ENCODE data around the gene DHRS7B. TPM values are rescaled to one million over a fixed set of nuclear protein-coding genes. Genes with fewer than 3 reads are reported as not detected.

The DHRS7B gene
- polyA plus RNA-seq, 1 donor from 2014 or later: 35.8 TPM

DNA sequence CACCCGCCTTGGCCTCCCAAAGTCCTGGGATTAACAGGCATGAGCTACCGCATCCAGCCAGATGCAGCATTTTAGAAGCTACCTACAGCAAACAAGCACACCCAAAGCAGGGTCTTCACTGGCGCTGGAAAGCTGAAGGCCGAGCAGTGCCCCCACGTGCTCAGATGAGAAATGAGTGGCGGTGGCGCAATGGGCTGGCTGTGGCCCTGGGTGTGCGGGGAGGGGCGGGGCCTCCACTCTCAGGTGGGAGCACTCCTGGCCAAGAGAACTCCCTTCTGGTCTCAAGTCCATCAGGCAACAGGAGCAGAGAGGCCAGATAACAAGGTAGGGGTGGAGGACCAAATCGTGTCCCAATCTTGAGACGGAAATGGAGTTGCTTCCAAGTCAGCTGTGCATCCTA lies 75.1 kb downstream of the DHRS7B start:
- no peaks in the 10 kb centered on the region for H4K20me1 ChIP-seq (ENCODE audit: insufficient read depth)
- H3K27me3 ChIP-seq (ENCODE audit: insufficient read depth, low read depth, low read length): no peaks in the 10 kb centered on the region
- TF ChIP-seq, protein P1, sequence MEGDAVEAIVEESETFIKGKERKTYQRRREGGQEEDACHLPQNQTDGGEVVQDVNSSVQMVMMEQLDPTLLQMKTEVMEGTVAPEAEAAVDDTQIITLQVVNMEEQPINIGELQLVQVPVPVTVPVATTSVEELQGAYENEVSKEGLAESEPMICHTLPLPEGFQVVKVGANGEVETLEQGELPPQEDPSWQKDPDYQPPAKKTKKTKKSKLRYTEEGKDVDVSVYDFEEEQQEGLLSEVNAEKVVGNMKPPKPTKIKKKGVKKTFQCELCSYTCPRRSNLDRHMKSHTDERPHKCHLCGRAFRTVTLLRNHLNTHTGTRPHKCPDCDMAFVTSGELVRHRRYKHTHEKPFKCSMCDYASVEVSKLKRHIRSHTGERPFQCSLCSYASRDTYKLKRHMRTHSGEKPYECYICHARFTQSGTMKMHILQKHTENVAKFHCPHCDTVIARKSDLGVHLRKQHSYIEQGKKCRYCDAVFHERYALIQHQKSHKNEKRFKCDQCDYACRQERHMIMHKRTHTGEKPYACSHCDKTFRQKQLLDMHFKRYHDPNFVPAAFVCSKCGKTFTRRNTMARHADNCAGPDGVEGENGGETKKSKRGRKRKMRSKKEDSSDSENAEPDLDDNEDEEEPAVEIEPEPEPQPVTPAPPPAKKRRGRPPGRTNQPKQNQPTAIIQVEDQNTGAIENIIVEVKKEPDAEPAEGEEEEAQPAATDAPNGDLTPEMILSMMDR (IDR thresholded peaks at IDR 0.05; ENCODE audit: poor library complexity, severe bottlenecking): no peak
- TF ChIP-seq EP300 (conservative IDR thresholded peaks at IDR 0.05; ENCODE audit: poor library complexity, severe bottlenecking): no peak
- no peak for TF ChIP-seq RAD21 (conservative IDR thresholded peaks at IDR 0.05)
- no peak for TF ChIP-seq POLR2AphosphoS5 (IDR thresholded peaks at IDR 0.05)
- no peak for TF ChIP-seq EZH2 (IDR thresholded peaks at IDR 0.05; ENCODE audit: borderline replicate concordance, insufficient read depth, low read length, poor library complexity, severe bottlenecking)
- no peak for TF ChIP-seq MXI1 (conservative IDR thresholded peaks at IDR 0.05; ENCODE audit: poor library complexity, severe bottlenecking)
- TF ChIP-seq, protein P2, sequence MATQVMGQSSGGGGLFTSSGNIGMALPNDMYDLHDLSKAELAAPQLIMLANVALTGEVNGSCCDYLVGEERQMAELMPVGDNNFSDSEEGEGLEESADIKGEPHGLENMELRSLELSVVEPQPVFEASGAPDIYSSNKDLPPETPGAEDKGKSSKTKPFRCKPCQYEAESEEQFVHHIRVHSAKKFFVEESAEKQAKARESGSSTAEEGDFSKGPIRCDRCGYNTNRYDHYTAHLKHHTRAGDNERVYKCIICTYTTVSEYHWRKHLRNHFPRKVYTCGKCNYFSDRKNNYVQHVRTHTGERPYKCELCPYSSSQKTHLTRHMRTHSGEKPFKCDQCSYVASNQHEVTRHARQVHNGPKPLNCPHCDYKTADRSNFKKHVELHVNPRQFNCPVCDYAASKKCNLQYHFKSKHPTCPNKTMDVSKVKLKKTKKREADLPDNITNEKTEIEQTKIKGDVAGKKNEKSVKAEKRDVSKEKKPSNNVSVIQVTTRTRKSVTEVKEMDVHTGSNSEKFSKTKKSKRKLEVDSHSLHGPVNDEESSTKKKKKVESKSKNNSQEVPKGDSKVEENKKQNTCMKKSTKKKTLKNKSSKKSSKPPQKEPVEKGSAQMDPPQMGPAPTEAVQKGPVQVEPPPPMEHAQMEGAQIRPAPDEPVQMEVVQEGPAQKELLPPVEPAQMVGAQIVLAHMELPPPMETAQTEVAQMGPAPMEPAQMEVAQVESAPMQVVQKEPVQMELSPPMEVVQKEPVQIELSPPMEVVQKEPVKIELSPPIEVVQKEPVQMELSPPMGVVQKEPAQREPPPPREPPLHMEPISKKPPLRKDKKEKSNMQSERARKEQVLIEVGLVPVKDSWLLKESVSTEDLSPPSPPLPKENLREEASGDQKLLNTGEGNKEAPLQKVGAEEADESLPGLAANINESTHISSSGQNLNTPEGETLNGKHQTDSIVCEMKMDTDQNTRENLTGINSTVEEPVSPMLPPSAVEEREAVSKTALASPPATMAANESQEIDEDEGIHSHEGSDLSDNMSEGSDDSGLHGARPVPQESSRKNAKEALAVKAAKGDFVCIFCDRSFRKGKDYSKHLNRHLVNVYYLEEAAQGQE (IDR thresholded peaks at IDR 0.05; ENCODE audit: borderline replicate concordance): no peak
- TF ChIP-seq TAF1 (IDR thresholded peaks at IDR 0.05; ENCODE audit: low read depth): no peak
- TF ChIP-seq SMC3 (conservative IDR thresholded peaks at IDR 0.05; ENCODE audit: poor library complexity): no peak
- no peak overlapping the region for H3K27ac ChIP-seq (ENCODE audit: low read length)
- no peak overlapping the region for H3K4me3 ChIP-seq (ENCODE audit: low read length)
- no peaks in the 10 kb centered on the region for H3K9me2 ChIP-seq (ENCODE audit: insufficient read depth, low read length)
- no peak overlapping the region for H3K9ac ChIP-seq (ENCODE audit: low read length)
- no peaks in the 10 kb centered on the region for H3K9me3 ChIP-seq (ENCODE audit: low read length)
- H3K4me2 ChIP-seq (ENCODE audit: low read length): no peak overlapping the region
- H3K79me2 ChIP-seq (replicated peaks; ENCODE audit: insufficient read depth, low read length): peaks cover 46% of the 10 kb centered on the region
- H3F3A ChIP-seq (ENCODE audit: insufficient read depth, low read length, poor library complexity, severe bottlenecking): no peaks in the 10 kb centered on the region
- H3K36me3 ChIP-seq (ENCODE audit: insufficient read depth, low read length): no peaks in the 10 kb centered on the region
- no peak overlapping the region for H2AFZ ChIP-seq (ENCODE audit: low read depth, low read length)

DNA sequence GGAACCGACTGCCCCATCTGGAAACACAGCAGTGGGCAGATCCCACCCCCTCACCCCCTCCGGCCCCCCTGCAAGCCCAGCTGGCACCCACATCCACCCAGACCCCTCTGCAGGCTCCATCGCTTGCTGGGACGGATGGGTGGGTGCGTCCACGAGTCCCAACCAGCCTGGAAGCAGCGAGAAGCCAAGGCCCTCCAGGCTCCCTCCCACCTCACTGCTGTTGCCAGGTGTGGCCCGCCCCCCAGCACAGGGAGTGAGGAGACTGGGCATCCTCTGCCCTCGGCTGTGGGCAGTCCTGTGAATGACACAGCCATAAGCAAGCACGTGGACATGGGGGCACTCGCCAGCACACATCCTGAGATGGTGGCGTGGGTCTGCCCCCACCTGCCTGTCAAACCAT lies 75.7 kb downstream of the DHRS7B start:
- H3K4me3 ChIP-seq (ENCODE audit: low read length): no peak overlapping the region
- no peaks in the 10 kb centered on the region for H3K36me3 ChIP-seq (ENCODE audit: insufficient read depth, low read length)
- H3K9ac ChIP-seq (ENCODE audit: low read length): no peak overlapping the region
- H3K27ac ChIP-seq (ENCODE audit: low read length): no peak overlapping the region
- H3K9me2 ChIP-seq (ENCODE audit: insufficient read depth, low read length): no peaks in the 10 kb centered on the region
- peaks cover 52% of the 10 kb centered on the region for H3K79me2 ChIP-seq (replicated peaks; ENCODE audit: insufficient read depth, low read length)
- no peak overlapping the region for H3K4me2 ChIP-seq (ENCODE audit: low read length)
- no peaks in the 10 kb centered on the region for H3K27me3 ChIP-seq (ENCODE audit: insufficient read depth, low read depth, low read length)
- no peaks in the 10 kb centered on the region for H3F3A ChIP-seq (ENCODE audit: insufficient read depth, low read length, poor library complexity, severe bottlenecking)
- no peaks in the 10 kb centered on the region for H4K20me1 ChIP-seq (ENCODE audit: insufficient read depth)
- TF ChIP-seq EZH2 (IDR thresholded peaks at IDR 0.05; ENCODE audit: borderline replicate concordance, insufficient read depth, low read length, poor library complexity, severe bottlenecking): no peak
- TF ChIP-seq TAF1 (IDR thresholded peaks at IDR 0.05; ENCODE audit: low read depth): no peak
- no peak for TF ChIP-seq POLR2AphosphoS5 (IDR thresholded peaks at IDR 0.05)
- TF ChIP-seq RAD21 (conservative IDR thresholded peaks at IDR 0.05): no peak
- TF ChIP-seq, protein P1 (IDR thresholded peaks at IDR 0.05; ENCODE audit: poor library complexity, severe bottlenecking): no peak
- no peak for TF ChIP-seq EP300 (conservative IDR thresholded peaks at IDR 0.05; ENCODE audit: poor library complexity, severe bottlenecking)
- TF ChIP-seq SMC3 (conservative IDR thresholded peaks at IDR 0.05; ENCODE audit: poor library complexity): no peak
- TF ChIP-seq MXI1 (conservative IDR thresholded peaks at IDR 0.05; ENCODE audit: poor library complexity, severe bottlenecking): no peak
- TF ChIP-seq, protein P2 (IDR thresholded peaks at IDR 0.05; ENCODE audit: borderline replicate concordance): no peak
- no peaks in the 10 kb centered on the region for H3K9me3 ChIP-seq (ENCODE audit: low read length)
- no peak overlapping the region for H2AFZ ChIP-seq (ENCODE audit: low read depth, low read length)
